GM13976 (cell line): ENCODE measurements around the gene C16orf86.

Experiments
- DNase-seq: peaks from one replicate; pipeline ENCODE4 v3.0.0; 2012; ENCODE audit warnings: low spot score
- in situ Hi-C: fragments of 300-500 bp; cut with MboI; formaldehyde crosslinking; loops from one replicate; pipeline ENCODE4 v1.12.0; 2022; ENCODE audit warnings: low sequenced_read_pairs, mixed read lengths, inconsistent platforms; ENCODE audit not compliant: unreplicated experiment
- TF ChIP-seq, protein P1 (sequence below): IDR thresholded peaks from 2 replicates; pipeline ENCODE4 v1.5.1; 2012; ENCODE audit warnings: borderline replicate concordance, mild to moderate bottlenecking; ENCODE audit not compliant: insufficient read depth; ENCODE audit errors: extremely low read depth, missing control alignments, control extremely low read depth

Gene C16orf86

DNA sequence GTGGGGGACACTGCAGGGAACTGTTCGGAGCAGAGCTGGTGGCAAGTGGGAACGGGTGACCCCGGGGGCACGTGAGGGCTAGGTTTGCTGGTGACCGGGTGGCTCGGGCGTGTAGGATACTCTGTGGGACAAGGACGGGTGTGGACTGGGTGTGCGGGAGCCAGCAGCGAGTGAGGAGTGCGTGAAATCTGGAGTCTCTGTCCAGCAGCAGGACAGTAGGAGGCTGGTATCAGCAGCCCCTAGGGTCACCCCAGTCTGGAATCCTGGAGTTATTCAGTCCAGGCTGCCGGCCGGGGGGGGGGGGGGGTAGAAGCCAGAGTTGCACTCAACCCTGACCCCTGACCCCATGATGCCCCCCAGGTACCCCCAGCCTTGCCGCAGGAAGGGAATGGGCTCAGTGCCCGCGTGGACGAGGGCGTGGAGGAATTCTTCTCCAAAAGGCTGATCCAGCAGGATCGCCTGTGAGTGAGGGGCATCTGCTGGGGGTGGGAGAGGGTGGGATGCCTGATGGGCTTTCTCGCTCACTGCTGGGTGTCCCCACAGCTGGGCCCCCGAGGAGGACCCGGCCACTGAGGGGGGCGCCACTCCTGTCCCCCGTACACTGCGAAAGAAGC lies 12.7 kb upstream of the C16orf86 start:
- no peak for DNase-seq
- TF ChIP-seq, protein P1, sequence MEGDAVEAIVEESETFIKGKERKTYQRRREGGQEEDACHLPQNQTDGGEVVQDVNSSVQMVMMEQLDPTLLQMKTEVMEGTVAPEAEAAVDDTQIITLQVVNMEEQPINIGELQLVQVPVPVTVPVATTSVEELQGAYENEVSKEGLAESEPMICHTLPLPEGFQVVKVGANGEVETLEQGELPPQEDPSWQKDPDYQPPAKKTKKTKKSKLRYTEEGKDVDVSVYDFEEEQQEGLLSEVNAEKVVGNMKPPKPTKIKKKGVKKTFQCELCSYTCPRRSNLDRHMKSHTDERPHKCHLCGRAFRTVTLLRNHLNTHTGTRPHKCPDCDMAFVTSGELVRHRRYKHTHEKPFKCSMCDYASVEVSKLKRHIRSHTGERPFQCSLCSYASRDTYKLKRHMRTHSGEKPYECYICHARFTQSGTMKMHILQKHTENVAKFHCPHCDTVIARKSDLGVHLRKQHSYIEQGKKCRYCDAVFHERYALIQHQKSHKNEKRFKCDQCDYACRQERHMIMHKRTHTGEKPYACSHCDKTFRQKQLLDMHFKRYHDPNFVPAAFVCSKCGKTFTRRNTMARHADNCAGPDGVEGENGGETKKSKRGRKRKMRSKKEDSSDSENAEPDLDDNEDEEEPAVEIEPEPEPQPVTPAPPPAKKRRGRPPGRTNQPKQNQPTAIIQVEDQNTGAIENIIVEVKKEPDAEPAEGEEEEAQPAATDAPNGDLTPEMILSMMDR = no peak
- in situ Hi-C loops = no loop called here

DNA sequence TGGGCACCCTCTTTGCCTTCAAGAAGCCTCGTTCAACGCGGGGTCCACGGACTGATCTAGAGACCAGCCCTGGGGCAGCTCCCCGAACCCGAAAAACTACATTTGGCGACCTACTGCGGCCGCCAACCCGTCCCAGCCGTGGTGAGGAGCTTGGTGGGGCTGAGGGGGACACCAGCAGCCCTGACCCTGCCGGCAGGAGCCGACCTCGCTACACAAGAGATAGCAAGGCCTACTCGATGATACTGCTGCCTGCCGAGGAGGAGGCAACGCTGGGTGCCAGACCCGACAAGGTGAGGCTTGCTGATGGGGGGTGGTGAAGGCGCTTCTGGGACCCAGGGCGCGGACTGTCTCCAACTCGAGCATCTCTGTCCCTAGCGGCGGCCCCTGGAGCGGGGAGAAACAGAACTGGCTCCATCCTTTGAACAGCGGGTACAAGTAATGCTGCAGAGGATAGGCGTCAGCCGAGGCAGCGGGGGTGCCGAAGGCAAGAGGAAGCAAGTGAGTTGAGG lies 12.2 kb upstream of the C16orf86 start:
- in situ Hi-C loops = no loop called here
- TF ChIP-seq, protein P1 = no peak
- no peak for DNase-seq

DNA sequence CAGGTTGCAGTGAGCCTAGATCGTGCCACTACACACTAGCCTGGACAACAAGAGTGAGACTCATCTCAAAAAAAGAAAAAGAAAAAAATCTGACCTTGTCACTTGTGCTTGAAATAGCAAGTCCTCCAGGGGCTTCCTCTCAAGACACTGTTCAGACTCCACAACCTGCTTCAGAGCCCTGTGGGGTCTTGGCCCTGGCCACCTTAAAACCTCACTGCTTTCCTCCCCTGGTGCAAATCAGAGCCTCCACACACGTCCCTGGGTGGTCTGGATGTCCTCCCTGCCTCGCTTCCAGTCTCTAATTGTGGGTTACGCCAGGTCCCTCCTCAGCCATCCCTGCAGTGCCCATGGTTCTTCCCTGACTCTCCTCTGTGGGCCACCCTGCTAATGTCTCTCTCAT lies 11.3 kb upstream of the C16orf86 start:
- TF ChIP-seq, protein P1 = no peak
- in situ Hi-C loops = no loop called here
- no peak for DNase-seq

DNA sequence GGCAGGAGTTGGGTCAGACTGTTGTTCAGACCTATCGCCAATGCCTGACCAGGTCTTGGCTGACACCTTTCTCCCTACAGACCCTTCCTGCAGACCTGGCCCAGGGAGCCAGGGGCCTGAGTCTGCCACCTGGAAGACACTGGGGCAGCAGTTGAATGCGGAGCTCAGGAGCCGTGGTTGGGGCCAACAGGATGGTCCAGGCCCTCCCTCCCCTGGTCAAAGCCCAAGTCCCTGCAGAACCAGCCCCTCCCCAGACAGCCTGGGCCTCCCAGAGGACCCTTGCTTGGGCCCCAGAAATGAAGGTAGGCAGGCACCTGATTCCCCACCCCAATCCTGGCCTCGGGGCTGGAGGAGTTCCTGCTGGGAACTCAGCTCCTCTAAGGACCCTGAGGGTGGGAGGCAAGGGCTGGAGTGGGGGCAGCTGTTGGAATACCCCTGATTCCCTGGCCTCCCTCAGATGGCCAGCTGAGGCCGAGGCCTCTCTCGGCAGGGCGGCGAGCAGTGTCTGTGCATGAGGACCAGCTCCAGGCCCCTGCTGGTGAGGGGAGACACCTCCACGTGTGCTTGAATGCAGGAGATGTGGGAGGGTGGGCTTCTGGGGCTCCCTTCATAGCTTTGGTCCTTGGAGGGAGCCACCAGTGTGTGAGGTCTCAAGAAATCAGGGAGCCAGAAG lies 10.1 kb upstream of the C16orf86 start:
- in situ Hi-C loops = no loop called here
- no peak for DNase-seq
- TF ChIP-seq, protein P1 = no peak

DNA sequence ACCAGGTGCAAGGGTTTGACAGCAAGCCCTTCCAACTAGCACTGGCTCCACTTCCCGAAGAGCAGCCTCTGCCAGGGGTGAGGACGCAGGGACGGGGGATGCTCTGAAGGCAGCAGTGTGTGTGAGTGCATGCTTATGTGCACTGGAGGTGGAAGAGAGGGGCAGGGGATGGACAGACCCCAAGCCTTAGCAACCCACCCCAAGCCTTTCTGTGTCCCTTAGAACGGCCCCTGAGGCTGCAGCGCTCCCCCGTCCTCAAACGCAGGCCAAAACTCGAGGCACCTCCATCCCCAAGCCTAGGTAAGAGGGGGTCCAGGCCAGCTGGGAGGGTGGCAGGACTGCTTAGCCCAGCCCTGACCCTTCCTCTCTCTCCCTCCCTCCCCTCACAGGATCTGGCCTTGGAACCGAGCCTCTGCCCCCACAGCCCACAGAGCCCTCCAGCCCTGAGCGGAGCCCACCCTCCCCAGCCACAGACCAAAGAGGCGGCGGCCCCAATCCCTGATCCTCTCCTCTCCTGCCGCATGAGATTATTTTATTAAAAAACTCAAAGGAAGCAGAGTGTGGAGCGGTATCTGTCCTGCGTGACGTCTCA lies 9.5 kb upstream of the C16orf86 start:
- DNase-seq = no peak
- TF ChIP-seq, protein P1 = no peak
- in situ Hi-C loops = no loop called here

DNA sequence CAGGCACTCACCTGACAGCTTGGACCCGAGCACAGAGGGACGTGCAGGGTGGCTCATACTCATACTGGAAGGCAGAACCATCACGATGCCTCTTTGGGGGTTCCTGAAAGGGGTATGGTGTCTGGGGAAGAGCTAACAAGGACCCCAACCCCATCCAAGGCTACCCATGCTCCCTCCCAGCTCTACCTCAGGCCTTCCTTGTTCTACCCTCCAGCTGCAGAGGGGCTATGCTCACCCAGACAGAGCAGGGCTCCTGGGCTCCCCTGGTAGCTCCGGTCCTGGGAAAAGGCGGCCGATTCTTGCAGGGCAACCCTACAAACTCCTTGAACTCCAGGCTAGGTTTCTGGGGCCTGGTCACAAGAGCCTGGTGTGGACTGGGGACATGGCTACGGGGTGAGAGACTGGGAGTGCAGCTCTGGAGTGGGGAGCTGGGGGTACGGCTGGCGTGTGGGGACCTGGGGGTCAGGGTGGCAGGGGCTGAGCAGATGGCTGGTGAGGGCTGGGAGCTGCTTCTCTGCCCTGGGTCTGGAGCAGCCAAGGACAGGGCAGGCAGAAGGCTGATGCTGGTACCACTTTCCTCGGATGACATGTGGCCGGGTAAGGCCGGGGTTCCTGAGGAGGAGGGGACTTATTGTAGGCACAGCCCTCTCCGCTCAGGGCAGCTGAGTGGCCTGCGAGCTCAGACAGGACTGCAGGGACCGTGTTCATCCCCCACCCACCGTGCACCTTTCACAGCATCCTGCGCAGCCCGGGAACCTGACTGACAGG lies 8.7 kb upstream of the C16orf86 start:
- no peak for DNase-seq
- in situ Hi-C loops = no loop called here
- TF ChIP-seq, protein P1 = no peak
